Measurements from ENCODE around the gene ZNF296. TPM values are rescaled to one million over a fixed set of nuclear protein-coding genes. Genes with fewer than 3 reads are reported as not detected.
A peak's percentile ranks its signal among the peaks of the same experiment; 100 is the strongest.

ZNF296 gene
- total and polyA plus RNA-seq, 2 of the 13 experiments (the other 11 are each of a cell fraction or from before 2014, with no cell fraction given), result 0.26 to 0.62 TPM

- TF ChIP-seq, protein P1, sequence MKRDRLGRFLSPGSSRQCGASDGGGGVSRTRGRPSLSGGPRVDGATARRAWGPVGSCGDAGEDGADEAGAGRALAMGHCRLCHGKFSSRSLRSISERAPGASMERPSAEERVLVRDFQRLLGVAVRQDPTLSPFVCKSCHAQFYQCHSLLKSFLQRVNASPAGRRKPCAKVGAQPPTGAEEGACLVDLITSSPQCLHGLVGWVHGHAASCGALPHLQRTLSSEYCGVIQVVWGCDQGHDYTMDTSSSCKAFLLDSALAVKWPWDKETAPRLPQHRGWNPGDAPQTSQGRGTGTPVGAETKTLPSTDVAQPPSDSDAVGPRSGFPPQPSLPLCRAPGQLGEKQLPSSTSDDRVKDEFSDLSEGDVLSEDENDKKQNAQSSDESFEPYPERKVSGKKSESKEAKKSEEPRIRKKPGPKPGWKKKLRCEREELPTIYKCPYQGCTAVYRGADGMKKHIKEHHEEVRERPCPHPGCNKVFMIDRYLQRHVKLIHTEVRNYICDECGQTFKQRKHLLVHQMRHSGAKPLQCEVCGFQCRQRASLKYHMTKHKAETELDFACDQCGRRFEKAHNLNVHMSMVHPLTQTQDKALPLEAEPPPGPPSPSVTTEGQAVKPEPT (CRISPR knock-in tag; IDR thresholded peaks at IDR 0.05; ENCODE audit: low read depth), result no peak
- TF ChIP-seq ZNF781 (CRISPR knock-in tag; IDR thresholded peaks at IDR 0.05; ENCODE audit: borderline replicate concordance, not compliant biosample characterization) (peak; percentile 21), CREB1 (IDR thresholded peaks at IDR 0.05) (peak; percentile 47), CREB1 (CRISPR knock-in tag; IDR thresholded peaks at IDR 0.05) (peak; percentile 76), SNAPC4 (CRISPR knock-in tag; IDR thresholded peaks at IDR 0.05) (peak; percentile 75; the same call in 1 of the 2 replicates)
- TF ChIP-seq, protein P2, sequence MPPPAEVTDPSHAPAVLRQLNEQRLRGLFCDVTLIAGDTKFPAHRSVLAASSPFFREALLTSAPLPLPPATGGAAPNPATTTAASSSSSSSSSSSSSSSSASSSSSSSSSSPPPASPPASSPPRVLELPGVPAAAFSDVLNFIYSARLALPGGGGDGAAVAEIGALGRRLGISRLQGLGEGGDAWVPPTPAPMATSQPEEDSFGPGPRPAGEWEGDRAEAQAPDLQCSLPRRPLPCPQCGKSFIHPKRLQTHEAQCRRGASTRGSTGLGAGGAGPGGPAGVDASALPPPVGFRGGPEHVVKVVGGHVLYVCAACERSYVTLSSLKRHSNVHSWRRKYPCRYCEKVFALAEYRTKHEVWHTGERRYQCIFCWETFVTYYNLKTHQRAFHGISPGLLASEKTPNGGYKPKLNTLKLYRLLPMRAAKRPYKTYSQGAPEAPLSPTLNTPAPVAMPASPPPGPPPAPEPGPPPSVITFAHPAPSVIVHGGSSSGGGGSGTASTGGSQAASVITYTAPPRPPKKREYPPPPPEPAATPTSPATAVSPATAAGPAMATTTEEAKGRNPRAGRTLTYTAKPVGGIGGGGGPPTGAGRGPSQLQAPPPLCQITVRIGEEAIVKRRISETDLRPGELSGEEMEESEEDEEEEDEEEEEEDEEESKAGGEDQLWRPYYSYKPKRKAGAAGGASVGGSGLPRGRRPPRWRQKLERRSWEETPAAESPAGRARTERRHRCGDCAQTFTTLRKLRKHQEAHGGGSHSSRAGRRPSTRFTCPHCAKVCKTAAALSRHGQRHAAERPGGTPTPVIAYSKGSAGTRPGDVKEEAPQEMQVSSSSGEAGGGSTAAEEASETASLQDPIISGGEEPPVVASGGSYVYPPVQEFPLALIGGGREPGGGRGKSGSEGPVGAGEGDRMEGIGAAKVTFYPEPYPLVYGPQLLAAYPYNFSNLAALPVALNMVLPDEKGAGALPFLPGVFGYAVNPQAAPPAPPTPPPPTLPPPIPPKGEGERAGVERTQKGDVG (CRISPR knock-in tag; IDR thresholded peaks at IDR 0.05; ENCODE audit: borderline replicate concordance), result no peak; the same call in 1 of the 2 replicates
- TF ChIP-seq, protein P3, sequence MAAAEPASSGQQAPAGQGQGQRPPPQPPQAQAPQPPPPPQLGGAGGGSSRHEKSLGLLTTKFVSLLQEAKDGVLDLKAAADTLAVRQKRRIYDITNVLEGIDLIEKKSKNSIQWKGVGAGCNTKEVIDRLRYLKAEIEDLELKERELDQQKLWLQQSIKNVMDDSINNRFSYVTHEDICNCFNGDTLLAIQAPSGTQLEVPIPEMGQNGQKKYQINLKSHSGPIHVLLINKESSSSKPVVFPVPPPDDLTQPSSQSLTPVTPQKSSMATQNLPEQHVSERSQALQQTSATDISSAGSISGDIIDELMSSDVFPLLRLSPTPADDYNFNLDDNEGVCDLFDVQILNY (CRISPR knock-in tag; conservative IDR thresholded peaks at IDR 0.05), result no peak; the same call in 1 of the 2 replicates
Measured at GRCh38 chr19:45038931-45039893, 37.1 kb downstream of the ZNF296 start, which contains the start of gene CLASRP (continued).
